GM23338 (cell line): Measurements from ENCODE around the gene OR9A2.

Source experiments
- CREB1 ChIP-seq: fragments of 250-450 bp; sonication (Bioruptor Pico); IDR thresholded peaks from 2 replicates; pipeline ENCODE4 v1.5.0; 2020; ENCODE audit warnings: low read depth, mild to moderate bottlenecking, moderate library complexity
- ETS1 ChIP-seq: IDR thresholded peaks from 2 replicates; pipeline ENCODE4 v1.6.1; 2016; ENCODE audit warnings: antibody characterized with exemption
- EZH2 ChIP-seq: fragments of 200-600 bp; sonication (generic); IDR thresholded peaks from one replicate; pipeline ENCODE4 v1.8.0; 2017; ENCODE audit warnings: antibody characterized with exemption, mild to moderate bottlenecking, low read depth; ENCODE audit not compliant: unreplicated experiment
- EZH2phosphoT487 ChIP-seq: fragments of 200-600 bp; sonication (generic); IDR thresholded peaks from one replicate; pipeline ENCODE4 v1.8.1; 2018; ENCODE audit warnings: antibody characterized with exemption; ENCODE audit not compliant: unreplicated experiment
- JUNB ChIP-seq: IDR thresholded peaks from one replicate; pipeline ENCODE4 v1.6.1; 2016; ENCODE audit warnings: antibody characterized with exemption; ENCODE audit not compliant: unreplicated experiment
- NANOG ChIP-seq: IDR thresholded peaks from 2 replicates; pipeline ENCODE4 v1.6.1; 2016; ENCODE audit warnings: antibody characterized with exemption, borderline replicate concordance
- POLR2AphosphoS5 ChIP-seq: IDR thresholded peaks from 2 replicates; pipeline ENCODE4 v1.6.1; 2016; ENCODE audit warnings: antibody characterized with exemption, low read depth
- REST ChIP-seq: IDR thresholded peaks from one replicate; pipeline ENCODE4 v1.6.1; 2018; ENCODE audit warnings: antibody characterized with exemption; ENCODE audit not compliant: unreplicated experiment
- STAT1 ChIP-seq: IDR thresholded peaks from one replicate; pipeline ENCODE4 v1.6.1; 2016; ENCODE audit warnings: antibody characterized with exemption; ENCODE audit not compliant: unreplicated experiment
- ZNF331 ChIP-seq: fragments of 250-450 bp; sonication (Bioruptor Pico); IDR thresholded peaks from 2 replicates; pipeline ENCODE4 v1.5.0; 2020; ENCODE audit warnings: low read depth, mild to moderate bottlenecking, moderate library complexity
- ZNF462 ChIP-seq: fragments of 250-450 bp; sonication (Bioruptor Pico); IDR thresholded peaks from 2 replicates; pipeline ENCODE4 v1.5.0; 2020; ENCODE audit warnings: mild to moderate bottlenecking, moderate library complexity
- TF ChIP-seq, protein P1 (sequence below), 2 experiments: fragments of 200-600 bp in 1 of 2; sonication (generic) in 1 of 2; conservative IDR thresholded peaks; 2 replicates each; pipeline versions ENCODE4 v1.5.1 to v1.6.1; 2016 to 2017; ENCODE audit warnings: antibody characterized with exemption in 2 of 2, low read depth in 2 of 2, mild to moderate bottlenecking in 2 of 2, moderate library complexity in 1 of 2

DNA sequence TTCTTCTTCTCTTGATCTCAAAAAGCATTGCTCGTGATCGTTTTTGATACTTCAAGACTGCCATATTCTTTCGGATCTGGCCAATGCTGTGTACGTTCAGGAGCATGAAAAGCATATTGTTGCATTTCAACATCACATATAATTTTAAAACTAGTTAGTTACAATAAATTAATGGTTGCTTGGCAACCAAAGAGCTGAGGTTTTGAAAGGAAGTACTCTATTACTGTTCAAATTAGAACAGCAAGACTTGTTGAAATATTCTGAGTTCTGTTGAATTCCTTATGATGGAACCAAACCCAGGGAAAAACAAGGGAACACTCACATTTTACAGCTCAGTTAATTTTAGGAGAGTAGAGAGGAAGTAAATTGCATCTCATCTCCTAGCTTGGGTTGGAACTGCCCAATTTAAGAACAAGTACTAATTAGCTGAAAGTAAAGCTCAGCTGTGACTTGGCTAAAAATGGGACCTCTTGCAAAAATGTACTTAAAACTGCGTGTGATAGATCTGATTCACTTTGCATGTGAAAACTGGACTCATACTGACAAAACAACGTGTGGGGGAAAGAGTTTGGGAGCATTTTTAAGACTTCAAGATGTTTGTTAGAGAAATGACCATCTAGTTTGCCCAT lies 21.2 kb downstream of the OR9A2 start:
- TF ChIP-seq, protein P1, sequence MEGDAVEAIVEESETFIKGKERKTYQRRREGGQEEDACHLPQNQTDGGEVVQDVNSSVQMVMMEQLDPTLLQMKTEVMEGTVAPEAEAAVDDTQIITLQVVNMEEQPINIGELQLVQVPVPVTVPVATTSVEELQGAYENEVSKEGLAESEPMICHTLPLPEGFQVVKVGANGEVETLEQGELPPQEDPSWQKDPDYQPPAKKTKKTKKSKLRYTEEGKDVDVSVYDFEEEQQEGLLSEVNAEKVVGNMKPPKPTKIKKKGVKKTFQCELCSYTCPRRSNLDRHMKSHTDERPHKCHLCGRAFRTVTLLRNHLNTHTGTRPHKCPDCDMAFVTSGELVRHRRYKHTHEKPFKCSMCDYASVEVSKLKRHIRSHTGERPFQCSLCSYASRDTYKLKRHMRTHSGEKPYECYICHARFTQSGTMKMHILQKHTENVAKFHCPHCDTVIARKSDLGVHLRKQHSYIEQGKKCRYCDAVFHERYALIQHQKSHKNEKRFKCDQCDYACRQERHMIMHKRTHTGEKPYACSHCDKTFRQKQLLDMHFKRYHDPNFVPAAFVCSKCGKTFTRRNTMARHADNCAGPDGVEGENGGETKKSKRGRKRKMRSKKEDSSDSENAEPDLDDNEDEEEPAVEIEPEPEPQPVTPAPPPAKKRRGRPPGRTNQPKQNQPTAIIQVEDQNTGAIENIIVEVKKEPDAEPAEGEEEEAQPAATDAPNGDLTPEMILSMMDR (conservative IDR thresholded peaks at IDR 0.05; ENCODE audit: low read depth in 2 of 2), result no peak
- TF ChIP-seq POLR2AphosphoS5, result no peak
- TF ChIP-seq EZH2, result no peak
- no peak for TF ChIP-seq CREB1
- no peak for TF ChIP-seq REST
- TF ChIP-seq JUNB, result no peak
- no peak for TF ChIP-seq EZH2phosphoT487
- TF ChIP-seq STAT1, result no peak
- TF ChIP-seq ZNF331 (CRISPR knock-in tag), result no peak
- TF ChIP-seq ZNF462 (CRISPR knock-in tag), result no peak
- no peak for TF ChIP-seq NANOG
- TF ChIP-seq ETS1, result no peak
